Osteoblast (primary cell): ENCODE measurements around the gene GLUD1. TPM values are rescaled to one million over a fixed set of nuclear protein-coding genes. Genes with fewer than 3 reads are reported as not detected.
"Not testable (repeated sequence)": the region's sequence is repeated elsewhere in the genome, so short reads cannot be mapped to it uniquely, and the experiment has no call there.

Experiments
- DNase-seq: peaks from one replicate; pipeline ENCODE4 v3.0.0; 2011; ENCODE audit warnings: low spot score, mixed read lengths; ENCODE audit not compliant: insufficient read length; ENCODE audit errors: missing footprints
- H2AFZ ChIP-seq: 2 replicates; pipeline ENCODE4 v1.6.0; 2011; ENCODE audit warnings: mild to moderate bottlenecking, low read length
- H3K27ac ChIP-seq: 2 replicates; pipeline ENCODE4 v1.5.1; 2011; ENCODE audit warnings: mild to moderate bottlenecking, low read depth, low read length, moderate library complexity
- H3K27me3 ChIP-seq: 2 replicates; pipeline ENCODE4 v1.6.0; 2012; ENCODE audit warnings: mild to moderate bottlenecking, control low read depth, inconsistent platforms, low read length, moderate library complexity; ENCODE audit not compliant: insufficient read depth
- H3K36me3 ChIP-seq: 2 replicates; pipeline ENCODE4 v1.5.1; 2011; ENCODE audit warnings: mild to moderate bottlenecking, low read length, control low read depth, moderate library complexity; ENCODE audit not compliant: insufficient read depth
- H3K4me1 ChIP-seq: 2 replicates; pipeline ENCODE4 v1.5.1; 2011; ENCODE audit warnings: mild to moderate bottlenecking, low read length, control low read depth, moderate library complexity; ENCODE audit not compliant: insufficient read depth
- H3K4me2 ChIP-seq: 2 replicates; pipeline ENCODE4 v1.6.0; 2011; ENCODE audit warnings: mild to moderate bottlenecking, low read length; ENCODE audit not compliant: insufficient read depth
- H3K4me3 ChIP-seq: fragments of 200-600 bp; sonication (generic); 3 replicates; pipeline ENCODE4 v1.5.1; 2012; ENCODE audit warnings: mild to moderate bottlenecking, low read length, inconsistent platforms; ENCODE audit not compliant: insufficient read depth
- H3K79me2 ChIP-seq: 2 replicates; pipeline ENCODE4 v1.6.0; 2012; ENCODE audit warnings: mild to moderate bottlenecking, low read length, control low read depth, inconsistent platforms; ENCODE audit not compliant: insufficient read depth
- H3K9me3 ChIP-seq: 2 replicates; pipeline ENCODE4 v1.5.1; 2011; ENCODE audit warnings: low read depth, low read length, control low read depth
- H4K20me1 ChIP-seq: 2 replicates; pipeline ENCODE4 v1.6.0; 2012; ENCODE audit warnings: mild to moderate bottlenecking, low read length, control low read depth; ENCODE audit not compliant: insufficient read depth
- total RNA-seq: library from RNA; depleted of rRNA; stranded (reverse); fragments of >200 nt; gene quantifications from 2 replicates; pipeline ENCODE4 v1.2.3, GENCODE V29; 2012
- TF ChIP-seq, protein P1 (sequence below): IDR thresholded peaks from 2 replicates; pipeline ENCODE4 v1.5.1; 2011; ENCODE audit warnings: mild to moderate bottlenecking, low read depth, low read length, moderate library complexity; ENCODE audit errors: extremely low read depth

Gene GLUD1
- total RNA-seq, 1 donor = 221 TPM

DNA sequence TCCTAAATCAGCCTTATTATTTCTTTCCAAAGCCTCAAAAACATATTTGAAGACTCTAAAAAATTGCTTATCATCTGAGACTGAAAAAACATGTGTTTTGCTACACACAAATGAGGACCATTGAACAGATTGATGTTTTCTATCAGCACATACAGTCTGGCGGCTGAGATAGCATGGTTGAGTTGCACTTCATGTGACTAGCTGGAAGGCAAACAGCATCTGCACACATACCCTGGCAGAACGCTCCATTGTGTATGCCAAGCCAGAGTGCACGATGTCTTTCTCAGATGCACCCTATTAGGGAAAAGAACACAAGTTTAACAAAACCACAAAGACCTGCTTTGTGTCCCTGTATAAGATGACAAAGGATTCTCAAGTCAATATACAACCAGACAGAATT, 41.5 kb downstream of the GLUD1 start:
- no peaks in the 10 kb centered on the region for H4K20me1 ChIP-seq
- no peaks in the 10 kb centered on the region for H3K9me3 ChIP-seq
- H3K4me2 ChIP-seq = no peak overlapping the region
- peaks cover 13% of the 10 kb centered on the region for H3K4me1 ChIP-seq
- H3K4me3 ChIP-seq = no peak overlapping the region
- H3K27ac ChIP-seq = no peak overlapping the region
- DNase-seq = no peak
- H3K36me3 ChIP-seq = peaks cover 71% of the 10 kb centered on the region
- H3K27me3 ChIP-seq = no peaks in the 10 kb centered on the region
- TF ChIP-seq, protein P1, sequence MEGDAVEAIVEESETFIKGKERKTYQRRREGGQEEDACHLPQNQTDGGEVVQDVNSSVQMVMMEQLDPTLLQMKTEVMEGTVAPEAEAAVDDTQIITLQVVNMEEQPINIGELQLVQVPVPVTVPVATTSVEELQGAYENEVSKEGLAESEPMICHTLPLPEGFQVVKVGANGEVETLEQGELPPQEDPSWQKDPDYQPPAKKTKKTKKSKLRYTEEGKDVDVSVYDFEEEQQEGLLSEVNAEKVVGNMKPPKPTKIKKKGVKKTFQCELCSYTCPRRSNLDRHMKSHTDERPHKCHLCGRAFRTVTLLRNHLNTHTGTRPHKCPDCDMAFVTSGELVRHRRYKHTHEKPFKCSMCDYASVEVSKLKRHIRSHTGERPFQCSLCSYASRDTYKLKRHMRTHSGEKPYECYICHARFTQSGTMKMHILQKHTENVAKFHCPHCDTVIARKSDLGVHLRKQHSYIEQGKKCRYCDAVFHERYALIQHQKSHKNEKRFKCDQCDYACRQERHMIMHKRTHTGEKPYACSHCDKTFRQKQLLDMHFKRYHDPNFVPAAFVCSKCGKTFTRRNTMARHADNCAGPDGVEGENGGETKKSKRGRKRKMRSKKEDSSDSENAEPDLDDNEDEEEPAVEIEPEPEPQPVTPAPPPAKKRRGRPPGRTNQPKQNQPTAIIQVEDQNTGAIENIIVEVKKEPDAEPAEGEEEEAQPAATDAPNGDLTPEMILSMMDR = no peak
- no peak overlapping the region for H2AFZ ChIP-seq
- H3K79me2 ChIP-seq = no peaks in the 10 kb centered on the region

DNA sequence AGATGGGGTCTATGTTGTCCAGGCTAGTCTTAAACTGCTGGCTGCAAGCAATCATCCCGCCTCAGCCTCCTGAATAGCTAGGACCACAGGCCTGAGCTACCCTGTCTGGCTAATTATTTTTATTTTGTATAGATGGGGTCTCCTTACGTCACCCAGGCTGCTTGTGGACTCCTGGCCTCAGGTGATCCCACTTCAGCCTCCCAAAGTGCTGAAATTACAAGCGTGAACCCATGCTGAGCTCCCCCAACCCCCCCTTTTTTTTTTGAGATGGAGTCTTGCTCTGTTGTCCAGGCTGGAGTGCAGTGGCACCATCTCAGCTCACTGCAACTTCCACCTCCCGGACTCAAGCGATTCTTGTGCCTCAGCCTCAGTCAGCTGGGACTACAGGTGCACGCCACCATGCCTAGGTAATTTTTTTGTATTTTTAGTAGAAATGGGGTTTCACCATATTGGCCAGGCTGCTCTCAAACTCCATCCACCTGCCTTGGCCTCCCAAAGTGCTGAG, 49.2 kb downstream of the GLUD1 start:
- Histone ChIP-seq H2AFZ (no peak overlapping the region), H3K9me3 (no peaks in the 10 kb centered on the region), H3K4me1 (no peaks in the 10 kb centered on the region), H3K27ac (no peak overlapping the region), H3K79me2 (no peaks in the 10 kb centered on the region), H3K4me3 (no peak overlapping the region), H3K4me2 (no peak overlapping the region), H3K27me3 (no peaks in the 10 kb centered on the region), H4K20me1 (no peaks in the 10 kb centered on the region), H3K36me3 (peaks cover 35% of the 10 kb centered on the region)
- TF ChIP-seq, protein P1 = no peak
- DNase-seq = no peak

DNA sequence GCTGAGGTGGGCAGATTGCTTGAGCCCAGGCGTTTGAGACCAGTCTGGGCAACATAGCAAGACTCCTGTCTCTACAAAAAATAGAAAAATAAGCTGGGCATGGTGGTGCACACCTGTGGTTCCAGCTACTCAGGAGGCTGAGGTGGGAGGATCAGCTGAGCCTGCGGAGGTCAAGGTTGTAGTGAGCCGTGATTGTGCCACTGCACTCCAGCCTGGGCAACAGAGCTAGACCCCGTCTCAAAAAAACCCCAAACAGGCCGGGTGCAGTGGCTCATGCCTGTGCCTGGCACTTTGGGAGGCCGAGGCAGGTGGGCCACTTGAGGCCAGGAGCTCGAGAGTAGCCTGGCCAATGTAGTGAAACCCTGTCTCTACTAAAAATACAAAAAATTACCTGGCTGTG, 51.1 kb downstream of the GLUD1 start:
- DNase-seq, H3K4me2 ChIP-seq, H3K4me1 ChIP-seq, H2AFZ ChIP-seq, H3K9me3 ChIP-seq, H3K27ac ChIP-seq, H3K79me2 ChIP-seq, H3K4me3 ChIP-seq, H3K27me3 ChIP-seq, H4K20me1 ChIP-seq: not testable (repeated sequence)
- H3K36me3 ChIP-seq = peaks cover 16% of the 10 kb centered on the region

DNA sequence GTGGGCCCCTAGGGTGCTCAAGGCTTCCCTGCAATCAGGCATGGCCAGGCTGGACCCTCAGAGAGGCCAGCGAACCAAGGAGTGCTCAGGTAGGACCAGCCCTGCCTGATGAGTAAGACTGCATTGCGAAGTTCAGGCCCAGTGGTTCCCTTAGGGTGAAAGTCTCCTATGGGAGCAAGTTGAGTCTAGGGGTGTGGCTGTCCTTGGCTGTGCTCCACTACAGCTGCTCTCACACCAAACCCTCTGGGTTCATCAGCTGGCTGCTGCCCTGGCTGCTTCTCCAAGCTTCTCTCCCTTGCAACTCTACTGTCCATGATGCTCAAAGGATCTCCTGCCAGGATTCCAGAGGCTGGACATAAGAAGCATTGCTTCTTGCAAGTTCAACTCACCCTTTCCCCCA, 55.9 kb downstream of the GLUD1 start:
- Histone ChIP-seq H3K4me2 (no peak overlapping the region), H3K4me1 (no peaks in the 10 kb centered on the region), H3K9me3 (no peaks in the 10 kb centered on the region), H3K27ac (no peak overlapping the region), H3K36me3 (no peaks in the 10 kb centered on the region), H3K27me3 (peaks cover 4% of the 10 kb centered on the region), H3K4me3 (no peak overlapping the region), H4K20me1 (no peaks in the 10 kb centered on the region), H3K79me2 (no peaks in the 10 kb centered on the region), H2AFZ (no peak overlapping the region)
- DNase-seq = peak; percentile 47
- TF ChIP-seq, protein P1 = no peak
